Naive thymus-derived CD8-positive, alpha-beta T cell (primary cell): ENCODE results near the gene UNC13A. TPM values are rescaled to one million over a fixed set of nuclear protein-coding genes. Genes with fewer than 3 reads are reported as not detected.
"Not testable (repeated sequence)": the region's sequence is repeated elsewhere in the genome, so short reads cannot be mapped to it uniquely, and the experiment has no call there.

ENCODE experiments used
- ATAC-seq, 2 donors: fragments of 150-1000 bp; cut with Tn5 transposase in 1 of 2; sonication (Bioruptor Pico), chemical (Tn5 transposase) in 1 of 2; 1 replicate in 1 of 2; 2 replicates in 1 of 2; pipeline ENCODE4 v1.10.0; 2021; ENCODE audit warnings: mild to moderate bottlenecking in 2 of 2, moderate library complexity in 2 of 2
- POLR2A ChIA-PET: fragments of 350-600 bp; sonication (Branson Sonifier 250); formaldehyde crosslinking; loops from one replicate; lab custom pipeline; 2021; ENCODE audit warnings: antibody characterized with exemption; lab: Charles Lee
- DNase-seq, 10 donors: peaks; one replicate each; pipeline versions ENCODE4 v3.0.0 to v3.0.0-alpha.2; 2020 to 2022
- H3K27ac Mint-ChIP-seq, 10 donors: one replicate each; pipeline ENCODE4 v1.8.0; 2020 to 2022; ENCODE audit warnings: mild to moderate bottlenecking in 10 of 10, mixed read lengths in 10 of 10, moderate library complexity in 4 of 10, inconsistent platforms in 1 of 10
- H3K27me3 Mint-ChIP-seq, 5 donors: one replicate each; pipeline ENCODE4 v1.8.0; 2021 to 2022; ENCODE audit warnings: mixed read lengths in 5 of 5
- H3K36me3 Mint-ChIP-seq, 3 donors: one replicate each; pipeline ENCODE4 v1.8.0; 2020 to 2022; ENCODE audit warnings: mixed read lengths in 3 of 3, mild to moderate bottlenecking in 2 of 3, inconsistent platforms in 1 of 3
- H3K4me1 Mint-ChIP-seq, 4 donors: one replicate each; pipeline ENCODE4 v1.8.0; 2021 to 2022; ENCODE audit warnings: mixed read lengths in 4 of 4
- H3K4me3 Mint-ChIP-seq, 10 donors: one replicate each; pipeline ENCODE4 v1.8.0; 2020 to 2022; ENCODE audit warnings: mild to moderate bottlenecking in 10 of 10, mixed read lengths in 10 of 10, moderate library complexity in 6 of 10, inconsistent platforms in 1 of 10
- H3K9me3 Mint-ChIP-seq, 9 donors: one replicate each; pipeline ENCODE4 v1.8.0; 2020 to 2022; ENCODE audit warnings: mixed read lengths in 9 of 9, mild to moderate bottlenecking in 3 of 9, inconsistent platforms in 1 of 9, moderate library complexity in 1 of 9
- polyA plus RNA-seq, 3 donors: library from polyadenylated mRNA; unstranded; fragments of 300-500 nt; fragmentation: Illumina TruSeq; gene quantifications; one replicate each; pipeline ENCODE4 v1.2.3, GENCODE V29; 2021
- total RNA-seq, 8 experiments: library from RNA in 2 of 8; stranded (reverse) in 2 of 8; gene quantifications; one replicate each; pipeline ENCODE4 v1.2.3 and lab custom pipeline; 2021 to 2026

UNC13A gene
- total and polyA plus RNA-seq, 5 experiments from 2014 or later: 0.01 to 0.10 (median 0.04) TPM; not detected in 1

DNA sequence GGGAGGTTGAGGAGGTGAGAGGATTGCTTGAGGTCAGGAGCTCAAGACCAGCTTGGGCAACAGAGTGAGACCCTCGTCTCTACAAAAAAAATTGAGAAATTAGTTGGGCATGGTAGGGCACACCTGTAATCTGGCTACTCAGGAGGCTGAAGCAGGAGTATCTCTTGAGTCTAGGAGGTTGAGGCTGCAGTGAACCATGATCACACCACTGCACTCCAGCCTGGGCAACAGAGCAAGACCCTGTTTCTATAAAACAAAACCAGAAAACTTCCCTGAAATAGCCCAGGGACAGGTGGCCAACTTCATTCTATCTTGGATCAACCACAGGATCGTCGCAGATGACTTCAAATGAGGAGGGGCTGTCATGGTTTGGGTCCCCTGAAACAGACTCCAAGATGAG lies 104.0 kb downstream of the UNC13A start:
- H3K4me3 Mint-ChIP-seq: no peak overlapping the region
- H3K4me1 Mint-ChIP-seq: peaks cover 0 to 9% (median 3%) of the 10 kb centered on the region in 4 donors
- H3K9me3 Mint-ChIP-seq: no peaks in the 10 kb centered on the region
- no peak for DNase-seq
- H3K27ac Mint-ChIP-seq: peak overlapping the region in 1 of 10 donors; percentile 66
- peaks cover 0 to 35% (median 5%) of the 10 kb centered on the region in 3 donors for H3K36me3 Mint-ChIP-seq
- POLR2A ChIA-PET: no interaction called here
- ATAC-seq: no peak
- H3K27me3 Mint-ChIP-seq: no peaks in the 10 kb centered on the region

DNA sequence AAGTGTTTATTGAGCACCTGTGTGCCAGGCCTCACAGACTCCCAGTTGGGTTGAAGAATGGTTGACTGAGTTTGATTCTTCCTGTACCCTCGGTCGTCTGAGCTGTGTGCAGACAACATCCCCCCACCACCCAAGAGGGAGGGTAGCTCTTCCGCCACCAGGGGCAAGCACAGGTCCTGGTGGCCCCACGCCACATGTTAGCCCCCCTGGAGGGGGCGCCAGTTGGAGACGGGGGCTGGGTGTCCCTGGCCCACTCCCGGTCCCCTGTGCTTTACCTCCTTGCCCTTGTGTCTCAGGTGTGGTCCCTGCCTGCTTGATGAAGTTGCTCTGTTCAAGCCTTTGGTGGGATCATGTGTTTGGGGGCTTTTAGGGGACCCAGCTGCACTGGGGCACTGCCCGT lies 105.5 kb downstream of the UNC13A start:
- Mint-ChIP-seq H3K27ac (no peak overlapping the region), H3K9me3 (no peaks in the 10 kb centered on the region), H3K4me3 (no peak overlapping the region), H3K27me3 (no peaks in the 10 kb centered on the region), H3K36me3 (peaks cover 0 to 49% (median 8%) of the 10 kb centered on the region in 3 donors), H3K4me1 (peaks cover 0 to 10% (median 3%) of the 10 kb centered on the region in 4 donors)
- POLR2A ChIA-PET: no interaction called here
- ATAC-seq (no peak), DNase-seq (no peak)

DNA sequence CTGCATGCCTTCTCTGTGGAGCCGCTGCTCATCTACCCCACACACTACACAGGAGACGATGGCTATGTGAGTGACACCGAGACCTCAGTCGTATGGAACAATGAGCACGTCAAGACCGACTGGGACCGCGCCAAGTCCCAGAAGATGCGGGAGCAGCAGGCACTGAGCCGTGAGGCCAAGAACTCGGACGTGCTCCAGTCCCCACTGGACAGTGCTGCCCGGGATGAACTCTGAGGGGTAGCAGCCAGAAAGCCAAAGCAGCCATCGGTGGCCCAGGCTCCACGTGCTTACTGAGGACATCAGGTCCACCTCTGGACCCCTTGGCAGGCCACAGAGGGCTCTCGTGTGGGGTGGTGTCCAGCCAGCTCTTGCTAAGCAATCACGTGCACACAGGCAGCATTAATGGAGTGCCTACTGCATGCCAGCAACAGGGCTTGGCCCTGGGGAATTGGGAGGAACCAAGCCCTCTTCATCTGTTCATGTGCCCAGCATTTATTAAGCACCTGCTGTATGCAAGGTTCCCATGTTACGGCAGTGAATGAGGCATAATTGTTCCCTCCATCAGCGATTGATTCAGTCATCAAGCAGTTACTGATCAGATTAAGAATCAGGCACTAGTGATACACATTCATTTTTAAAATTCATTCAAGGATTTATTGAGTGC lies 106.8 kb downstream of the UNC13A start:
- no peak for DNase-seq
- Mint-ChIP-seq H3K9me3 (no peaks in the 10 kb centered on the region), H3K27ac (peak overlapping the region in 1 of 10 donors; percentile 56), H3K4me1 (peaks cover 0 to 10% (median 3%) of the 10 kb centered on the region in 4 donors), H3K27me3 (no peaks in the 10 kb centered on the region), H3K4me3 (no peak overlapping the region), H3K36me3 (peaks cover 0 to 53% (median 11%) of the 10 kb centered on the region in 3 donors)
- POLR2A ChIA-PET: no interaction called here
- no peak for ATAC-seq

DNA sequence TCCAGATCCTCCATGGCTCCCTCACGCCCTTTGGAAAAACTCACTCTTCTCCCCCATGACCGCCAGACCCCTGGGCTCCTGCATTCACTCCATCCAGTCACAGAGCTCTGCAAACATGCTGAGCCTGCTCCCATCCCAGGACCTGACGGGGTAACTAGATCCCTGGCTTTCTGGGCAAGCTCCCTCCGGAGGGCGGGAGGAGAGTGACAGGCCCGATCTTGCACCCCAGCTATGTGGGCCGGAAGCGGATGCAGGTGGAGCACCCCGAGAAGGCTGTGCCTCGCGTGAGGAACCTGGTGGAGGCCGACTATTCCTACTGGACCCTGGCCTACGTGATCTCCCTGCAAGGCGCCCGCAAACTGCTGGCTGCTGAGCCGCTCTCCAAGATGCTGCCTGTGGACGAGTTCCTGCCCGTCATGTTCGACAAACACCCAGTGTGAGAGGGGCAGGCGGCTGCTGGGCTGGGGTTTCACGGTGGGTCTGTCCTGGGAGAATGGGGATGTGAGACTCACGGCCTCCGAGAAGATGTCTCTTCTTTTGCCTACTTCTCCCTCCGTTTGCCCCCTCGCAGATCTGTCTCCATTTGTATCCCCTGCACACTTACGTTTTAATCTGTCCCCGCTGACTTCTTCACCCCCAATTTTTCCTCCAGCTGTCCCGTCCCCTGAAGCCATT lies 107.5 kb downstream of the UNC13A start:
- DNase-seq (no peak), ATAC-seq (no peak)
- Mint-ChIP-seq H3K36me3 (peaks cover 0 to 60% (median 11%) of the 10 kb centered on the region in 3 donors), H3K4me1 (peaks cover 0 to 10% (median 3%) of the 10 kb centered on the region in 4 donors), H3K27me3 (no peaks in the 10 kb centered on the region), H3K27ac (peak overlapping the region in 2 of 10 donors; percentile 56 to 65), H3K4me3 (no peak overlapping the region), H3K9me3 (no peaks in the 10 kb centered on the region)
- POLR2A ChIA-PET: no interaction called here

DNA sequence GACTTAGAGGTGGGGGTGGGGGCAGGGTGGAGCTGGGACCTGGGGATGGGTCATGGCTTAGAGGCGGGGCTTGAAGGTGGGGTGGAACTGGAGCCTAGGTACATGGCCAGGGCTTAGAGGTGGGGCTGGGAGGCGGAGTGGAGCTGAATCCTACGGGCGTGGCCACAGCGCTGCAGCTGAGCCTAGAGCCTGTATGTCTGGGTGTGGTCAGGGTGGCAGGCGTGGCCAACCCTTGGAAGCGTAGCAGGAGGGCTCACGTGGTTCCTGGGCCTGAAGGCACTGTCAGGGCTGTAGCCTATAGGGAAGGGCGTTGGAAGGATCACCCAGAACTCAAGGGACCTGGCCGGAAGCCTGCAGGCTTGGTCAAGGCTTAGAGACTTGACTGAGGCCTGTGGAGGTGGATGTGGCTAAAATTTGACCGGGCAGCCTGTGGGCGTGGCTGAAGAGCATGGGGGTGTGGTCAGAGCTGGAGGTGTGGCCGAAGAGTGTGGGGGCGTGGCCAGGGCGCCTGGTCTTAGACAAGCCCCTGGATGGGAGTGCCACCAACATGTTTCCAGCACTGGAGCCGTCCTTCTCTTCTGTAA lies 108.4 kb downstream of the UNC13A start:
- H3K9me3 Mint-ChIP-seq: no peaks in the 10 kb centered on the region
- peaks cover 0 to 10% (median 3%) of the 10 kb centered on the region in 4 donors for H3K4me1 Mint-ChIP-seq
- no peaks in the 10 kb centered on the region for H3K27me3 Mint-ChIP-seq
- no peak overlapping the region for H3K4me3 Mint-ChIP-seq
- ATAC-seq (peak; percentile 52 to 72), DNase-seq (peak in 1 of 10 donors; percentile 9)
- H3K36me3 Mint-ChIP-seq: peaks cover 0 to 60% (median 11%) of the 10 kb centered on the region in 3 donors
- POLR2A ChIA-PET: no interaction called here
- peak overlapping the region in 3 of 10 donors; percentile 65 to 66 (median 65) for H3K27ac Mint-ChIP-seq

DNA sequence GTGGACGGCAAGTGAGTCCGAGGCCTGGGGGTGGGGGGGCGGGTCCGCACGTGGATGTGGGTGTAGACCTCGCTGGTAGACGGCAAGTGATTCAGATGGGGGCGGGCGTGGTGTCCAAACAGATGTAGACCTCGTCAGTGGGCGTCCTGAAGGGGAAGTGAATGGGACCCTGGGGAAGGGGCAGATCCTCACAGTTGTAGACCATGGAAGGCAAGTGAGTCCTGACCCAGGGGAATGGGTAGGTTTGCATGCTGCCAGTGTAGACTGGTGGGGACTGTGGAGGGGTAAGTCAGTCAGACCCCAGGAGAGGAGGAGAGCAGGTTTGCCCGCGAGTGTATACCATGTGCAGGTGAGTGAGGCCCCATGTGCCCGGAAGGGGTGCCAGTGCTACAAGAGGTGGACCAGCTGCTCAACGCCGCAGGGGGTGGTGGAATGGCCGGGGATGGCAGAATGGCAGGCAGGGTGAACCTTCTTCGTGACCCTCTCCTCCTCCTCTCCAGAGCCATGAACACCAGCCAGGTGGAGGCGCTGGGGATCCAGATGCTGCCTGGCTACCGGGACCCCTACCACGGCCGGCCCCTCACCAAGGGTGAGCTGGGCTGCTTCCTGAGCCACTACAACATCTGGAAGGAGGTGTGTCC lies 110.6 kb downstream of the UNC13A start:
- Mint-ChIP-seq H3K4me1 (peaks cover 3 to 10% (median 8%) of the 10 kb centered on the region in 4 donors), H3K4me3 (no peak overlapping the region), H3K27ac (peak overlapping the region in 2 of 10 donors; percentile 34 to 47), H3K36me3 (peaks cover 0 to 67% (median 14%) of the 10 kb centered on the region in 3 donors), H3K27me3 (no peaks in the 10 kb centered on the region), H3K9me3 (no peaks in the 10 kb centered on the region)
- no peak for DNase-seq
- no peak for ATAC-seq
- POLR2A ChIA-PET: interaction anchor here (0.5 kb wide), 1 partner anchor 76 kb away, joined by 3 read pairs; no protein-coding TSS in a partner anchor

DNA sequence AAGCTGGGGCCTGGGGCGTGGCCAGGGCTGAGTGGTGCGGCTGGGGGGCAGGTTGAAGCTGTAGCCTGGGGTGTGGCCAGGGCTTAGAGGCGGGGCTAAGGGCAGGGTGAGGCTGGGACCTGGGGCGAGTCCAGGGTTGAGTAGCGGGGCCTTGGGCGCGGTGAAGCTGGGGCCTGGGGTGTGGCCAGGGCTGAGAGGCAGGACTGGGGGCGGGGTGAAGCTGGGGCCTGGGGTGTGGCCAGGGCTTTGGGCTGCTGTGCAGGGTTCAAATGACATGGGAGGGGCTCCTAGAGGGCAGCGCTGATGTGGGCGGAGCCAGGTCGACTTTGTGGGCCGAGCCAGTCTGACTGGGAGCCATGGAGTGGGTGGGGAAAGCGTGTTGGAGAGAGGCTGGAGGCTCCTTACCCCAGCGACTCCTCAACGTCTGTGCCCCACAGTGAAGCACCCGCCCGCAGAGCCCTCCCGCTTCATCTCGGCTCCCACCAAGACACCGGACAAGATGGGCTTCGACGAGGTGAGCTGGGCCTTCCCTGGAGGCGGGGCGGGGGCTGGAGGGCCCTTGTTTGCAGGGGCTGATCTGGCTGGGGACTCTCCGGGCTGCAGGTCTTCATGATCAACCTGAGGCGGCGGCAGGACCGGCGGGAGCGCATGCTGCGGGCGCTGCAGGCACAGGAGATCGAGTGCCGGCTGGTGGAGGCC lies 111.2 kb downstream of the UNC13A start:
- peaks cover 3 to 11% (median 8%) of the 10 kb centered on the region in 4 donors for H3K4me1 Mint-ChIP-seq
- peaks cover 0 to 66% (median 17%) of the 10 kb centered on the region in 3 donors for H3K36me3 Mint-ChIP-seq
- H3K27ac Mint-ChIP-seq: no peak overlapping the region
- no peak for DNase-seq
- H3K27me3 Mint-ChIP-seq: no peaks in the 10 kb centered on the region
- H3K9me3 Mint-ChIP-seq: no peaks in the 10 kb centered on the region
- no peak overlapping the region for H3K4me3 Mint-ChIP-seq
- POLR2A ChIA-PET: interaction anchor here (0.5 to 0.6 kb wide), 2 partner anchors 75 to 751 kb away, joined by 3 read pairs; no protein-coding TSS in a partner anchor
- no peak for ATAC-seq

DNA sequence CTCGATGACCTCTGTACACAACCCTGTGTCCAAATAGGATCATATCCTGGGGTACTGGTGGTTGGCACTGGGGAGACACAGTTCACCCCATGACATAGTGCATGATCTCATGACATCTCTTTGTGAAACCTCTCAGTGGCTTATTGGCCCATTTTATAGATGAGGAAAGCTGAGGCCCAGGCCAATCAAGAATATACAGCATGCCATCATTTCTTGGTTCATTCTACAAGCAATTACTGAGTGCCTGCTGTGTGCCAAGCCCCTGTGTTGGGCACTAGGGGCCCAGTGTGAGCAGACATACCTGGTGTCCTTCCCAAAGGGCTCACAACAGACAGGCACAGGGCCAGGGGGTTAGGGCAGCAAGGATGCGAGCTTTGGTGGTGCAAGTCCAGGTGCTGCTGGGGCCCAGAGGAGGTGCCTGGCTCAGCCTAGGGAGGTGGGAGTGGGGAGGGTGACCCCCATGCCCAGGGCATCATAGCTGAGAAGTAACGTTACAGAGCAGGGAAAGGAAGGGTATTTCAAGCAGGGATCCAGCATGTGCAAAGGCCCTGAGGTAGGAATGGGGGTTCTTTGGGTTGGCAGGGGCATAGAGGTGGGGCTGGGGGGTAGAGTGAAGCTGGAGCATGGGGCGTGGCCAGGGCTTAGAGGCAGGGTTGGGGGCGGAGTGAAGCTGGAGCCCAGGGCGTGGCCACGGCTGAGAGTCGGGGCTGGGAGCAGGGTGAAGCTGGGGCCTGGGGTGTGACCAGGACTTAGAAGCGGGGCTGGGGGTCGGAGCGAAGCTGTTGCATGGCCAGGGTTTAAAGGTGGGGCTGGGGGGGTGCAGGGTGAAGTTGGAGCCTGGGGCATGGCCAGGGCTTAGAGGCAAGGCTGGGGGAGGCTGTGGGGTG lies 112.0 kb downstream of the UNC13A start:
- Mint-ChIP-seq H3K27ac (peak overlapping the region in 1 of 10 donors; percentile 75), H3K9me3 (no peaks in the 10 kb centered on the region), H3K36me3 (peaks cover 0 to 64% (median 19%) of the 10 kb centered on the region in 3 donors), H3K4me1 (peaks cover 3 to 11% (median 8%) of the 10 kb centered on the region in 4 donors), H3K27me3 (no peaks in the 10 kb centered on the region), H3K4me3 (no peak overlapping the region)
- no peak for ATAC-seq
- POLR2A ChIA-PET: interaction anchor here (0.5 to 0.6 kb wide), 3 partner anchors 24 to 1022 kb away, joined by 3 read pairs; no protein-coding TSS in a partner anchor
- DNase-seq: no peak

DNA sequence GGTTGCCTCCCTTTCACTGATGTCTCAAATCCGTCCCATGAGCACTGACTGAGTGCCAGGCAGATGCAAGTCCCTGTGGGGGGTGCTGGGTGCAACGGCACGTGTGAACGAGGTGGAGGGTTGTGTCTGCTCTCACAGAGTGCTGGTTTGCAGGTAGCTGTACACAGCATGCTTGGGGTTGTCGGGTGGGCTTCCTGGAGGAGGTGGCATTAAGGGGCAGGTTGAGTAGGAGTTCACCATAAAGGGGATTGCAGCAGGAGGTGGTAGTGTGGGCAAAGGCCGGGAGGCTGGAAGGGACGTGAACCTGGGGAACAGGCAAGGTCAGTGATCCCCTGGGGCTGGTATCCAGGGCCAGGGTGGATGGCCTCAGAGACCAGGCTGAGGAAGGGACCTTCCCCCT lies 115.5 kb downstream of the UNC13A start:
- Mint-ChIP-seq H3K27me3 (no peaks in the 10 kb centered on the region), H3K36me3 (peaks cover 0 to 63% (median 19%) of the 10 kb centered on the region in 3 donors), H3K4me1 (peaks cover 0 to 6% (median 4%) of the 10 kb centered on the region in 4 donors), H3K9me3 (no peaks in the 10 kb centered on the region), H3K27ac (peak overlapping the region in 4 of 10 donors; percentile 34 to 73 (median 42)), H3K4me3 (no peak overlapping the region)
- ATAC-seq (no peak), DNase-seq (no peak)
- POLR2A ChIA-PET: interaction anchor here (0.7 to 2.0 kb wide), 2 partner anchors 33 to 61 kb away, joined by 3 to 12 read pairs; partner anchors contain the start of gene PGLS

DNA sequence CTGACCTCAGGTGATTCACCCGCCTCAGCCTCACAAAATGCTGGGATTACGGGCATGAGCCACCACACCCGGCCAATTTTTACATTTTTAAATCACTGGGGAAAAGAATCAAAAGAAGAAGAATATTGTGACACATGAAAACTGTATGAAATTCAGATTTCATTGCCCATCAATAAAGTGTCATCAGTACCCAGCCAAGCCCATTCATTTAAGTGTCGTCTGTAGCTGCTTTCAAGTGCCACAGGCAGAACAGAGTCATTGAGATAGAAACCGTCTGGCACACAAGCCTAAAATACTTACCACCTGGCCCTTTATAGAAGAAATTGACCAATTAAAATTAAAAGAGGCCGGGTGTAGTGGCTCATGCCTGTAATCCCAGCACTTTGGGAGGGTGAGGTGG lies 117.4 kb downstream of the UNC13A start:
- Mint-ChIP-seq H3K4me1 (peaks cover 0 to 6% (median 4%) of the 10 kb centered on the region in 4 donors), H3K9me3 (no peaks in the 10 kb centered on the region), H3K27ac (no peak overlapping the region), H3K27me3 (no peaks in the 10 kb centered on the region), H3K36me3 (peaks cover 0 to 73% (median 18%) of the 10 kb centered on the region in 3 donors), H3K4me3 (no peak overlapping the region)
- DNase-seq (no peak), ATAC-seq (no peak)
- POLR2A ChIA-PET: no interaction called here

DNA sequence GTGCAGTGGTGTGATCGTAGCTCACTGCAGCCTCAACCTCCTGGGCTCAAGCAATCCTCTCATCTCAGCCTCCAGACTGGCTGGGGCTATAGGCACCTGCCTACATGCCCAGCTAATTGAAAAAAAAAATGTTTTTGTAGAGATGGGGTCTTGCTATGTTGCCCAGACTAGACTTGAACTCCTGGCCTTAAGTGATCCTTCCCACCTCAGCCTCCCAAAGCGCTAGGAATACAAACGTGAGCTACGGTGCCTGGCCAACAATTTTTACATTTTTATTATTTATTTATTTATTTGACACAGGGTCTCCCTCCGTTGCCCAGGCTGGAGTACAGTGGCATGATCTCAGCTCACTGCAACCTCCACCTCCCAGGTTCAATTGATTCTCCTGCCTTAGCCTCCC lies 117.9 kb downstream of the UNC13A start:
- ATAC-seq, H3K27ac Mint-ChIP-seq, H3K4me3 Mint-ChIP-seq, H3K27me3 Mint-ChIP-seq, DNase-seq, H3K9me3 Mint-ChIP-seq, H3K4me1 Mint-ChIP-seq, POLR2A ChIA-PET: not testable (repeated sequence)
- peaks cover 0 to 74% (median 18%) of the 10 kb centered on the region in 3 donors for H3K36me3 Mint-ChIP-seq
